ENCODE data around the gene TRAF3.
A peak's percentile ranks its signal among the peaks of the same experiment; 100 is the strongest.
"Not testable (repeated sequence)": the region's sequence is repeated elsewhere in the genome, so short reads cannot be mapped to it uniquely, and the experiment has no call there.

TRAF3 gene

GRCh38 chr14:102923925-102924486 is 146.8 kb downstream of the TRAF3 start:
- no peak for ATAC-seq
- Mint-ChIP-seq H3K9me3 (no peaks in the 10 kb centered on the region), H3K4me1 (peaks cover 12% of the 10 kb centered on the region), H3K36me3 (no peaks in the 10 kb centered on the region), H3K4me3 (no peak overlapping the region), H3K27ac (no peak overlapping the region), H3K27me3 (no peaks in the 10 kb centered on the region)

GRCh38 chr14:102924632-102925588 is 147.7 kb downstream of the TRAF3 start:
- H3K4me1 Mint-ChIP-seq = peaks cover 12% of the 10 kb centered on the region
- no peak overlapping the region for H3K4me3 Mint-ChIP-seq

GRCh38 chr14:102925646-102926045 is 148.4 kb downstream of the TRAF3 start:
- Mint-ChIP-seq H3K27me3 (no peaks in the 10 kb centered on the region), H3K36me3 (no peaks in the 10 kb centered on the region), H3K4me3 (no peak overlapping the region)

More at GRCh38 chr14:102924632-102925588, 147.7 kb downstream of the TRAF3 start:
- Mint-ChIP-seq H3K36me3 (no peaks in the 10 kb centered on the region), H3K27ac (no peak overlapping the region), H3K27me3 (no peaks in the 10 kb centered on the region), H3K9me3 (no peaks in the 10 kb centered on the region)
- ATAC-seq = no peak

GRCh38 chr14:102926104-102926503 is 148.9 kb downstream of the TRAF3 start:
- peaks cover 12% of the 10 kb centered on the region for H3K4me1 Mint-ChIP-seq
- no peak overlapping the region for H3K27ac Mint-ChIP-seq
- no peaks in the 10 kb centered on the region for H3K27me3 Mint-ChIP-seq
- no peak overlapping the region for H3K4me3 Mint-ChIP-seq
- no peaks in the 10 kb centered on the region for H3K9me3 Mint-ChIP-seq
- H3K36me3 Mint-ChIP-seq = no peaks in the 10 kb centered on the region
- no peak for ATAC-seq

More at GRCh38 chr14:102925646-102926045, 148.4 kb downstream of the TRAF3 start:
- Mint-ChIP-seq H3K4me1 (peaks cover 12% of the 10 kb centered on the region), H3K27ac (no peak overlapping the region), H3K9me3 (no peaks in the 10 kb centered on the region)
- ATAC-seq = no peak

- not testable (repeated sequence) for H3K9me3 Mint-ChIP-seq, H3K36me3 Mint-ChIP-seq, H3K27ac Mint-ChIP-seq, ATAC-seq, H3K27me3 Mint-ChIP-seq, H3K4me3 Mint-ChIP-seq
- H3K4me1 Mint-ChIP-seq = peaks cover 18% of the 10 kb centered on the region
Observed at GRCh38 chr14:102926840-102927239, 149.6 kb downstream of the TRAF3 start.

- no peaks in the 10 kb centered on the region for H3K27me3 Mint-ChIP-seq
- no peak overlapping the region for H3K27ac Mint-ChIP-seq
- H3K4me1 Mint-ChIP-seq = peaks cover 18% of the 10 kb centered on the region
- ATAC-seq = no peak
- no peaks in the 10 kb centered on the region for H3K9me3 Mint-ChIP-seq
- H3K36me3 Mint-ChIP-seq = no peaks in the 10 kb centered on the region
- peak overlapping the region; percentile 73 for H3K4me3 Mint-ChIP-seq
Observed at GRCh38 chr14:102927346-102927877, 150.2 kb downstream of the TRAF3 start.

- Mint-ChIP-seq H3K36me3 (peaks cover under 1% of the 10 kb centered on the region), H3K9me3 (no peaks in the 10 kb centered on the region), H3K4me1 (peaks cover 17% of the 10 kb centered on the region), H3K27me3 (no peaks in the 10 kb centered on the region), H3K4me3 (peak overlapping the region; percentile 73), H3K27ac (no peak overlapping the region)
- peak; percentile 18 for ATAC-seq
Observed at GRCh38 chr14:102927878-102928411, 150.7 kb downstream of the TRAF3 start.

GRCh38 chr14:102928412-102929240 is 151.4 kb downstream of the TRAF3 start:
- no peak overlapping the region for H3K27ac Mint-ChIP-seq
- ATAC-seq = peak; percentile 78
- H3K27me3 Mint-ChIP-seq = no peaks in the 10 kb centered on the region
- H3K36me3 Mint-ChIP-seq = peaks cover 7% of the 10 kb centered on the region
- peaks cover 12% of the 10 kb centered on the region for H3K4me1 Mint-ChIP-seq
- peak overlapping the region; percentile 73 for H3K4me3 Mint-ChIP-seq
- H3K9me3 Mint-ChIP-seq = no peaks in the 10 kb centered on the region

GRCh38 chr14:102929241-102930137 is 152.2 kb downstream of the TRAF3 start:
- Mint-ChIP-seq H3K4me1 (peaks cover 6% of the 10 kb centered on the region), H3K4me3 (peak overlapping the region; percentile 43), H3K36me3 (peaks cover 10% of the 10 kb centered on the region), H3K9me3 (no peaks in the 10 kb centered on the region), H3K27me3 (no peaks in the 10 kb centered on the region), H3K27ac (no peak overlapping the region)
- ATAC-seq = no peak

GRCh38 chr14:102930138-102930752 is 153.0 kb downstream of the TRAF3 start:
- Mint-ChIP-seq H3K4me3 (peak overlapping the region; percentile 46), H3K27me3 (no peaks in the 10 kb centered on the region), H3K27ac (no peak overlapping the region), H3K4me1 (peaks cover 6% of the 10 kb centered on the region), H3K36me3 (peaks cover 10% of the 10 kb centered on the region), H3K9me3 (no peaks in the 10 kb centered on the region)
- no peak for ATAC-seq

GRCh38 chr14:102930753-102931579 is 153.7 kb downstream of the TRAF3 start:
- peak overlapping the region; percentile 46 for H3K4me3 Mint-ChIP-seq

GRCh38 chr14:102931580-102932285 is 154.5 kb downstream of the TRAF3 start:
- ATAC-seq = no peak
- peaks cover 15% of the 10 kb centered on the region for H3K4me1 Mint-ChIP-seq
- H3K27ac Mint-ChIP-seq = no peak overlapping the region
- H3K9me3 Mint-ChIP-seq = no peaks in the 10 kb centered on the region
- no peak overlapping the region for H3K4me3 Mint-ChIP-seq
- peaks cover 17% of the 10 kb centered on the region for H3K36me3 Mint-ChIP-seq
- no peaks in the 10 kb centered on the region for H3K27me3 Mint-ChIP-seq

More at GRCh38 chr14:102930753-102931579, 153.7 kb downstream of the TRAF3 start:
- H3K27ac Mint-ChIP-seq = no peak overlapping the region
- no peaks in the 10 kb centered on the region for H3K27me3 Mint-ChIP-seq
- no peaks in the 10 kb centered on the region for H3K9me3 Mint-ChIP-seq
- H3K4me1 Mint-ChIP-seq = peaks cover 10% of the 10 kb centered on the region
- peak; percentile 54 for ATAC-seq
- H3K36me3 Mint-ChIP-seq = peaks cover 13% of the 10 kb centered on the region

Data from stimulated activated memory B cell treated with anti-CD40 and anti-IgM and Interleukin-4, amounts not matched to agents 10 μg/mL and 1 μg/mL and 100 μg/mL, for 72 hours (primary cell).